Fibroblast of skin of left biceps (primary cell): ENCODE data around the gene TPRN.
A peak's percentile ranks its signal among the peaks of the same experiment; 100 is the strongest.

Experiments used
- DNase-seq, 2 experiments: peaks; one replicate each; pipeline ENCODE4 v3.0.0-alpha.2; 2013; ENCODE audit warnings: low read depth in 2 of 2

Gene TPRN

DNA sequence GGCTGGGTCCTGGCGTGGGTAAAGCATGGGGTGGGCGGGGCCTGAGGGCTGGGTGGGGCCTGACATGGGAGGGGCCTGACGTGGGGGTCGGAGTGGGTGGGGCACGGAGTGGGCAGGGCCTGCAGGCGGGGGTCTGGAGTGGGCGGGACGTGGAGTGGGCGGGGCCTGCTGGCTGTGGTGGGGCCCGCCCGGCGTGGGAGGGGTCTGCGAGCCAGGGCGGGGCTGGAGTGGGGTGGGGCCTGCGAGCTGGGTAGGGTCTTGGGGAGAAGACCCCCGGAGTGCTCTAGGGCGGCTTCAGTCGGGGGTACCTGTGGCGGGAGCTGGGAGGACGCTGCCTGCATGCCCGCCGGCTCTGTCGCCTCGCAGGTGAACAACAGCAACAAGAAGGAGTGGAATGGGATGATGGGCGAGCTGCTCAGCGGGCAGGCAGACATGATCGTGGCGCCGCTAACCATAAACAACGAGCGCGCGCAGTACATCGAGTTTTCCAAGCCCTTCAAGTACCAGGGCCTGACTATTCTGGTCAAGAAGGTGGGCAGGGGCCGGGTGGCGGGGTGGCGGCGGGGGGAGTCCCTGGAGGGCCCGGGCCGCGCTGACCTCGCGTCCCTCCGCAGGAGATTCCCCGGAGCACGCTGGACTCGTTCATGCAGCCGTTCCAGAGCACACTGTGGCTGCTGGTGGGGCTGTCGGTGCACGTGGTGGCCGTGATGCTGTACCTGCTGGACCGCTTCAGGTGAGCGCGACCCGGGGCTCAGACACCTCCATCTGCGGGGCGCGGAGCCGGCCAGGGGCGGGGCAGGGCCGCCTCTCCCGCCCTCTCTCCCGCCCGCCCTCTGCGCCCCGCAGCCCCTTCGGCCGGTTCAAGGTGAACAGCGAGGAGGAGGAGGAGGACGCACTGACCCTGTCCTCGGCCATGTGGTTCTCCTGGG, 38.7 kb downstream of the TPRN start:
- DNase-seq: no peak

- DNase-seq: no peak
Observed at GRCh38 chr9:137160716-137161557, 39.6 kb downstream of the TPRN start.

GRCh38 chr9:137160054-137160425, 40.5 kb downstream of the TPRN start:
- no peak for DNase-seq

GRCh38 chr9:137159105-137160053, 41.2 kb downstream of the TPRN start:
- no peak for DNase-seq

- no peak for DNase-seq
Observed at GRCh38 chr9:137158625-137159024, 41.9 kb downstream of the TPRN start.

DNA sequence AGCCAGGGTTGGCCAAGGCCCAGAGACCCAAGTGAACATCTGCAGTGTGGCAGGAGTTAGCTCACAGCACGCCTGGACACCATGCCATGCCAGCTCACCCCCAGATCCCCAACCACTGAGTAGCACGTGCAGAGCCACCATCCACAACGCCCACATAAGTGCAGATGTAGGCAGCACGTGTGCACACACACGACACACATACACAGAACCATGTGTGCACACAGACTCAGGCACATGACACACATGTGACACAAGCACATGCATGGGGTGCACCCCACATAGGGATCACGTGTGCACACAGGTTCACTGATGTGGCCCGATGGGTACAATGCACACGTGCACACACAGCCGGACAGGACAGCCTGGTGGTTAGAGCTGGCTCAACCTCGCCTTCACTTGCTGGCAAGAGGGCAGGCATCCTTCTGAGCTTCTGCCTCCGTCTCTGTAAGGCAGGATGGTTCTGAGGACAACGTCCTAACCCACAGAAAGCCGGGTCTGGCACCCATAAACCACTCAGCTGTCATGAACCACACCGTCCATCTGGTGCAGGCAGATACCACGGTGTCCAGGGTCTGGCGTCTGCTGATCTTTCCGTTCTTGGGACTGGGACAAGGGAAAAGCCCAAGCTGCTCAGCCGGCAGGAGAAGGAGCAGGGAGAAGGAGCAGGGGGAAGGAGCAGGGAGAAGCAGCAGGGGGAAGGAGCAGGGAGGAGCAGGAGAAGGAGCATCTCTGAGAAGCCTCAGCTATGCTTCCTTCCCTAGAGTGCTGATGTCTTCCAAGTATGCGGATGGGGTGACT, 42.7 kb downstream of the TPRN start:
- DNase-seq: no peak

DNA sequence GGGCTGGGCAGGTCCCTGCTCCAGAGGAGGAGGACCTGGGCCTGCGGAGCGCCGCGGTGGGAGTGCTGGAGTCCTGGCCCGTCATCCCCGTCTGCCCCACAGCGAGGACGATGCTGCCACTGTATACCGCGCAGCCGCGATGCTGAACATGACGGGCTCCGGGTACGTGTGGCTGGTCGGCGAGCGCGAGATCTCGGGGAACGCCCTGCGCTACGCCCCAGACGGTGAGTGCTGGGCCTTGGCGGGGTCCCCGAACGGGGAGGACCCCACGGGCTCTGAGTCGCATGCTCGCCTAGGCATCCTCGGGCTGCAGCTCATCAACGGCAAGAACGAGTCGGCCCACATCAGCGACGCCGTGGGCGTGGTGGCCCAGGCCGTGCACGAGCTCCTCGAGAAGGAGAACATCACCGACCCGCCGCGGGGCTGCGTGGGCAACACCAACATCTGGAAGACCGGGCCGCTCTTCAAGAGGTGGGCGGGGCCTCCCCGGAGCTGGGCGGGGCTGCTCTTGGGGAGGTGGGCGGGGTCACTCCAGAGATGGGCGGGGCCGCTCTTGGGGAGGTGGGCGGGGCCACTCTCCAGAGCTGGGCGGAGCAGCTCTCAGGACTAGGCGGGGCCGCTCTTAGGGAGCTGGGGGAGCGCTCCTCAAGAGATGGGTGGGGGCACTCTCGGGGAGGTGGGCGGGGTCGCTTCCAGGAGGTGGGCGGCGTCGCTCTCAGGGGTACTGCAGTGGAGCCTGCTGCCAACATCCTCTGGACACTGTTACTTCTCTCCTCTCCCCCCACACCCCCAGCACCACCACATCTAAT, 43.8 kb downstream of the TPRN start:
- peak in 1 of 2 experiments; percentile 9 for DNase-seq

DNA sequence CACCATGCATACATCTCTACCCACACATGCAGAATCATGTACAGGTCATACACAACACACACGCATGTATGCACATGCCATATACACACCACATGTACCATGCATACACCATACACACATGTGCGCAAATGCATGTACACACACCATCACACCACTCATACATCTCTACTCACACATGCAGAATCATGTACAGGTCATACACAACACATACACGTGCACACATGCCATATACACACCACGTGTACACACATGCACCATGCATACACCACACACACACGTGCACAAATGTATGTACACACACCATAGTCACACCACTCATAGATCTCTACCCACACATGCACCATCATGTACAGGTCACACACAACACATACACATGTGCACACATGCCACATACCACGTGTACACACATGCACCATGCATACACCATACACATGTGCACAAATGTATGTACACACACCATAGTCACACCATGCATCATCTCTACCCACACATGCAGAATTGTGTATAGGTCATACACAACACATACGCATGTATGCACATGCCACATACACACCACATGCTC, 47.6 kb downstream of the TPRN start:
- no peak for DNase-seq

GRCh38 chr9:137150617-137151457, 49.7 kb downstream of the TPRN start:
- no peak for DNase-seq

DNA sequence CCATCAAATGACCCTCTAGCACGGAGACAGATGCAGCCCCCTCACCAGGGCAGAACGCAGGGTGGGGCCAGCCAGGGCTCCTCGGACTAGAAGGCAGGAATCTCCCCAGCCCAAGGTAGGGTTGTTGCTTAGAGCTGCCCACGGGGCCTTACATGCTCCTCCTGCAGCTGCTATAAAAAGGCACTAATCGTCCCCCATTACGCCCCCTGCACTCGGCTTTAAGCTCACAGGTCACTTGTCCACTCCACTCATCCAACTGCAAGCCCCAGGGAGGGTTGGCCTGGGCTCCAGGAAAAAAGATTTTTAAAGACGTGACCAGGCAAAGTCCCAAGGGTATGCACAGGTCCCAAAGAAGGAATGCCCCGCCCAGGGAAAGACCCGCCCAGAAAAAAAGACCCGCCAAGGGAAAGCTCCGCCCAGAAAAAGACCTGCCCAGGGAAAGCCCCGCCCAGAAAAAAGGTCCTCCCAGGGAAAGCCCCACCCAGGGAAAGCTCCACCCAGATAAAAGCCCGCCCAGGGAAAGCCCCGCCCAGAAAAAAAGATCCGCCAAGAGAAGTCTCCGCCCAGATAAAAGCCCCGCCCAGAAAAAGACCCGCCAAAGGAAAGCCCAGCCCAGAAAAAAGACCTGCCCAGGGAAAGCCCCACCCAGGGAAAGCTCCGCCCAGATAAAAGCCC, 50.5 kb downstream of the TPRN start:
- no peak for DNase-seq

DNA sequence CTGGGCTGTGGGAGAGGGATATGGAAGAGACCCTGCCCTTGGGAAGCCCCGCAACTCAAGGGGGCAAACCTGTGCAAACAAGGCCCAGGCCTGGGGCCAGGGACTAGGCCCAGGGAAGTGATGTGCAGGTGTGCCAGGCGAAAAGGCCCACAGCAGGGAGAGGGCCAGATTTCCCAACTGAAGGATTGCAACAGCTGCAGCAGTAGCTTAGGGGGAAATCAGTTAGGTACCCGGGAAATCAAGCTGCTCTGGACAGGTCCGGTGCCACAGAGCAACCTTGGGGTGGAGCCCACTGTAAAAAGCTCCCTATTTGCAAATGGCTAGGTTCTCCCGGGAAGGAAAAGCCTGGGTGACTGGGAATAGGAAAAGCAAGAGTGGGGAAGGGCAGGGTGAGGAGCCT, 51.2 kb downstream of the TPRN start:
- no peak for DNase-seq

- no peak for DNase-seq
Observed at GRCh38 chr9:137148661-137149060, 51.9 kb downstream of the TPRN start.

GRCh38 chr9:137148242-137148641, 52.3 kb downstream of the TPRN start:
- no peak for DNase-seq

GRCh38 chr9:137147793-137148160, 52.8 kb downstream of the TPRN start:
- no peak for DNase-seq

GRCh38 chr9:137147091-137147792, 53.3 kb downstream of the TPRN start:
- DNase-seq: no peak

DNA sequence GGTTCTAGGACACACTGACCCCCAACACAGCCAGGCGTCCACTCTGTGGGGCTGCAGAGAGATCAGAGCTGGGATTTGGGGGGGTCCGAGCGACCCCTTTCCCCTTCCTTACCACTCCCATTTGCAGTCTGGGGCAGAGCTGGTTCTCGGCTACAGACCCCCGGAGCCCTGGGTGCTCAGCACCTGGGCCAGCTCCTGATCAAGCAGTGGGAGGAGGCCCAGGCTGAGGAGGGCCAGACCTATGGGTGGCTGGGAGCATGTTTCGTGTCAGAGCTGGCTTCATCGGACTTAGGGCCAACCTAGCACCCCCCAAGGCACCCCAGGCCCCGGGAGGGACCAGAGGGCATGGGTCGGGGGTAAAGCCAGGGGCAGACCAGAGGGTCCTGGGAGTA, 54.0 kb downstream of the TPRN start:
- no peak for DNase-seq

DNA sequence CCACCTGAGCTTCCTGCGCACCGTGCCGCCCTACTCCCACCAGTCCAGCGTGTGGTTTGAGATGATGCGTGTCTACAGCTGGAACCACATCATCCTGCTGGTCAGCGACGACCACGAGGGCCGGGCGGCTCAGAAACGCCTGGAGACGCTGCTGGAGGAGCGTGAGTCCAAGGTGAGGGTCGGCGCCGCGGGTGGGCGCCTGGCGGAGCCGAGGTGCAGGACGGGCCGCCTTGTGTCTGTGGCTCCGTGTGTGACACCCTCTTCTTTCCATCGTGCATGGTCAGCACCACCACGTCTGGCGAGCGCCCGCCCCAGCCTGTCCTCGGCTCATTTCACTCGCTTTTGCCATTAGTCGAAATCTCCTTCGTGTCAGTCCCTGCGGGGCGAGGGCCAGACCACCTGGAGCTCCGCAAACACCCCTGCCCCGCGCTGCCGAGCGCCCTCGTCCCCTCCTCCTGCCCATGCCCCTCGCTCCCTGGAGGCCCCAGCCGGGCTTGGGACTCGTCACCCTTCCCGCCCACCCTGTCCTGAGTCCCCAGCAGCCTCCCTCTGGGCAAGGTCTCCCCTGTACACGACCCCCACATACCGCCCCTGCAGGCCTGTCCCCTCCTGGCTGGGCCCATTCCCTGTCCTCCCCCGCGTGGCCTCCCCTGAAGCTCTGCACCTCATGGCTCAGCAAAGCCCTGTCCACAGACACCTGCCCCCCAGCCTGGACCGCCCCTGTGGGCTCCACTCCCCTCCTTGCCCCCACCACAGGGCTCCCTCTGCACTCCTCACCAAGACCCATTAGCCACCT, 54.6 kb downstream of the TPRN start:
- no peak for DNase-seq
